H54 (cell line): ENCODE results near the gene SCNM1.

Source experiments
- DNase-seq: peaks from one replicate; pipeline ENCODE4 v3.0.0; 2011; ENCODE audit warnings: low spot score, mixed read lengths; ENCODE audit not compliant: insufficient read length
- FAIRE-seq: peaks from 3 replicates; lab custom pipeline; 2011; peaks lifted over from hg19 to GRCh38; lab: Jason Lieb, UNC
- POLR2A ChIP-seq: IDR thresholded peaks from 2 replicates; pipeline ENCODE4 v1.6.1; 2011; ENCODE audit warnings: low read depth, mild to moderate bottlenecking, low read length

SCNM1 gene

DNA sequence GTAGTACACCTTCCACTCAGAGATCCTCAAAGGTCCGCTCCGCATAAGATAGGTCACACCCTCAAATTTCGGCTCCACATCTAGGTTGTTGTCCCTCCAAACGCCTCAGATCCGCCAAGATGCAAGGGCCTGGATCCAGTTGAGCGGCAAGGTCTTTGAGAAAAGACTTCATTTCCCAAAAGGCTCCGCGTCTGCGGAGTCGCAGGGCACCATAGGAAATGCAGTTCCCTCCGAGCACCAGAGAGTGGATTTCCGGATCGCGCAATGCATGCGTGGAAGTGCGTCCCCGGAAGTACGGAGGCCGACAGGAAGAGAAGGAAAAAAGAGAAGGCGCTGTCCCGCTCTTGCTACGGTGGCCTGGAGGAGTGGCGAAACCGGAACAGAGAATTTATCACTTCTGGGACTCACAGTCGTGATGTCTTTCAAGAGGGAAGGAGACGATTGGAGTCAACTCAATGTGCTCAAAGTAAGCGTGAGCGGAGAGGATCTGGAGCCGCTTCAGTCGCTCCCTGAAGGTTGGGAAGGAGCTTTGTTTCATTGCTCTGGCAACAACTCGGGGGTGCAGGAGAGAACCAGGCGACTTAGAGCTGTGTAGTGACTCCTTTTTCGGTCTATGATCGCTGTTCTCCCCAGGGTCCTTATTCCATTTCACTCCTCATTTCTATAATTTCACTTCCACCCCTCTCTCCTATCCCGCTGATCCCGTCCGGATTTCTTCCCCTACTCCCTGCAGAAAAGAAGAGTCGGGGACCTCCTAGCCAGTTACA, at the start of gene SCNM1, which contains the start of gene LYSMD1:
SCNM1 (plus strand) TSS at position 407 of the 767 bp plus-strand sequence; CDS start at position 416, 9 bp downstream.
LYSMD1 (minus strand) TSS at position 165 of the 767 bp plus-strand sequence. CDS start 644 bp downstream, outside the sequence.
- DNase-seq = peak; percentile 98
- TF ChIP-seq POLR2A = peak; percentile 62
- peak; percentile 23 for FAIRE-seq

DNA sequence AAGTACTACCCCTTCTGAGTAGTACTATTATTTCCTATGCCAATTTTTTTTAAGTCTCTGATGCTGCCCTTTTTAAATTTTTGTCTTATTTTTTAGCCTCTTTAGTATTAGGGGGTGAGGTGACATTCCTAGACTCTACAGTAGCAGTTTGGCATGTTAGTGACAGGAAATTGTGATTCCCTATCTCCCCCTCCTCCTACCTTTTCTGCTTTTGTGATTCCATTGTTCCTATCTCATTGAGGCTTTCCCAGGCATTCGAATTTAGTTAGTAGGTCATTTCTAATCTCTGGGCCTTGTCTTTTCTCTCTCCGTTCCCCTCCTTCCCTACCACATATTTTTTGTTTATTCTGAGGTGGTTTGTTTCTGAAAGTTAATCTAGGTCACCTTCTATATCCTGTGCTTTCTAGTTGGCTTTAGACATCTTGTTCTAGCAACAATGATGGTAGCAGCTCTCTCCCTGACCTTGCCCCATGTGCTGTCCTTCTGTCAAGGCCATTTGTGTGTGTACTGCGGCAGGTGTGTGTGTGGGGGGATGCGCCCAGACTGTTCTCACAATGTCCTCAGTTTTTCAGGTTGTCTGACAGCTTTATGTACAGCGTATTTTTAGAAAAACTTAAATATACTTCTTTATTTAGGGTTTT, 41.1 kb upstream of the SCNM1 start:
- no peak for DNase-seq
- no peak for TF ChIP-seq POLR2A

GRCh38 chr1:151128800-151129199, 37.1 kb upstream of the SCNM1 start:
- no peak for FAIRE-seq
- no peak for DNase-seq
- TF ChIP-seq POLR2A = no peak

More for the DNA sequence above, 41.1 kb upstream of the SCNM1 start:
- no peak for FAIRE-seq

DNA sequence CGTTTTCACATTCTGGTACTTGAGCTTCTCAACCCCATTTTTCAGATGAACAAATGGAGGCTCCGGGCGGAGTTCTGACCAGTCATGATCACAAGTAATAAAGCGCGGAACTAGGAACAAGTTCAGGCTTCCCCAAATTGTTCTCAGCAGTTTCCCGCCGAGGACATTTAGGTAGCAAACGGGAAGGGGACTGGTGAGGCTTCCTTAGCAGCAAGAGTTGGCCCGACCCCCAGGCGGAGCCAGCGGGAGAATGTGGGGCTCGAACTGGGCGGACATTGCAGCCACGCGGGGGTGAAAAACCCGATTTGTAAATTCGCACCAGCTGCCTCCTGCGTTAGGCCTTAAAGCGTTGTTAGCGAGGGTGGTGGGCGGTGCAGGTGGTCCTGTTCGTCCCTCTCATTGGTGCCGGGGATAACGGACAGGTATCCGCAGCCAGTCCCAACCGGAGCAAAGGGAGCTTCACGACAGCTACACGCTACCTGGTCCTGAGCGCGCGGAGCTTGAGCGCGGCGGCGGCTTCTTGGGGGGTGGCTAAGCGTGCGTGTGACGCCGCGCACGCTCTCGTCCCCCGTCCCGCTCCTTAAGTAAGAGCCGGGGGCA, 34.9 kb upstream of the SCNM1 start:
- no peak for DNase-seq
- TF ChIP-seq POLR2A = no peak
- no peak for FAIRE-seq

DNA sequence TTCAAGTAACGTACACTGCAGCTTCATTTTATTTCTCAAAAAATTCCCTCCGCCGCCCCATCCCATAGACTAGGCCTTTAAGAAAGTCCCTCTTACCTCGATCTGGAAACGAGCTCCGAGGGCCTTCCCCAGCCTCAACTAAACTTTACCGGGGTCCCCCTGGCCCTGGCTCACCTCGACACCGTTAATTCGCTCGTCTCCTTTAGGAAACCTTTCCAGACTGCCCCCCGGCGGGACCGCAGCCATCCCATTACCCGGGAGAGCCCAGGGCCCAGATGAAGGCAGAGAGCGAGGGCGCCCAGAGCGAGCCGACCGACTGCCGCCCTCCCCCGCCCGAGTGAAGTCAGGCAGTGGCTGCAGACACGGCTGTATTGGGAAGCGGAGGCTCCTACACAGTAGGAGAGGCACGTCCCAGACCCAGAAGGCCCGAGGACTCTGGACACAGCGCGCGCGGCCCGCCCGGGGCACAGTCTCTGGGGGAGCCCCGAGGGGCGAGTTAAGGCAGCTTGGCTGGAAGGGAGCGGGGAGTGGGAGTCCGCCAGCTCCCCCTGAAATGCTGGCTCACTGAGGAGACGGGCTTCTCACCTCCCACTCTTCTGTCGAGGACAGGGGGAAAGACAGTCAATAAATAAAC, 34.1 kb upstream of the SCNM1 start:
- no peak for TF ChIP-seq POLR2A
- DNase-seq (no peak), FAIRE-seq (no peak)

- DNase-seq (no peak), FAIRE-seq (no peak)
- no peak for TF ChIP-seq POLR2A
Observed at GRCh38 chr1:151132335-151133017, 33.5 kb upstream of the SCNM1 start.

- FAIRE-seq (no peak), DNase-seq (no peak)
- no peak for TF ChIP-seq POLR2A
Observed at GRCh38 chr1:151133018-151133806, 32.7 kb upstream of the SCNM1 start.

DNA sequence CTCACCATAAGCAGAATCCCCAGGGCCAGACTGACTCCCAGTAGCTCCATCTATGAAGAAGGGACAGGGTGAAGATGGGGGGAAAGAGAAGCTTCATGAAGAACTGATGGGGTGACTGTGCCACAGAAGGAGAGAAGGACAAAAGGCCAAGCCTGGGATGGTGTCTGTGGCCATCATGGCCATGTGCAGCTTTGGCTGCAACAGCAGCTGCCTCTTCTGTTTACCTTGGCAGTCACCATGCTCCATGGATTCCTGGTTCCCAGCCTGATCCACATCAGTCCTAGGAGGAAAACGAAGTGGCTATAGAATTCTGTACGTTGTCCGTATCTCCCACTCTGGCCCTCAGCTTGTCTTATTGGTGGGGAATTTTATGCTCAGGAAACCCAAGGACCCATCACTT, 31.5 kb upstream of the SCNM1 start:
- no peak for TF ChIP-seq POLR2A
- DNase-seq (no peak), FAIRE-seq (no peak)

DNA sequence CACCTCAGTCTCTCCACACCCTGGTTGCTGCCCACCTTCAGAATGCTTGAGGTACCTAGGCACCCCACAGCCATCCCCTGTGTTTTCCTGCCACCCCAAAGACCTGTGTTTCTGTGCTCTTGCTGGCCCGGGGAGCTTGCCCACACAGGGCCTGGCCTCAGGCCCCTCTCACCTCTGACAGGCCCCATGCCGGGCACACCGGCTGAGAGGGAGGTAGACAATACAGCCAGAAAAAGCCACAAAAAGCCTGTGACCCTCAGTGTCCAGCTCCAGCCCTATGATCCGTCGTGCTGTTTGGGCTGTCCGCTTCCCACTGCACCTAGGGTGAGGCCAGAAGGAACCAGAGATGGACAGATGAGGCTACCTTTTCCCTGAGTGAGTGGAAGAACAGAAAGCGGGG, 31.0 kb upstream of the SCNM1 start:
- no peak for TF ChIP-seq POLR2A
- no peak for FAIRE-seq
- no peak for DNase-seq

DNA sequence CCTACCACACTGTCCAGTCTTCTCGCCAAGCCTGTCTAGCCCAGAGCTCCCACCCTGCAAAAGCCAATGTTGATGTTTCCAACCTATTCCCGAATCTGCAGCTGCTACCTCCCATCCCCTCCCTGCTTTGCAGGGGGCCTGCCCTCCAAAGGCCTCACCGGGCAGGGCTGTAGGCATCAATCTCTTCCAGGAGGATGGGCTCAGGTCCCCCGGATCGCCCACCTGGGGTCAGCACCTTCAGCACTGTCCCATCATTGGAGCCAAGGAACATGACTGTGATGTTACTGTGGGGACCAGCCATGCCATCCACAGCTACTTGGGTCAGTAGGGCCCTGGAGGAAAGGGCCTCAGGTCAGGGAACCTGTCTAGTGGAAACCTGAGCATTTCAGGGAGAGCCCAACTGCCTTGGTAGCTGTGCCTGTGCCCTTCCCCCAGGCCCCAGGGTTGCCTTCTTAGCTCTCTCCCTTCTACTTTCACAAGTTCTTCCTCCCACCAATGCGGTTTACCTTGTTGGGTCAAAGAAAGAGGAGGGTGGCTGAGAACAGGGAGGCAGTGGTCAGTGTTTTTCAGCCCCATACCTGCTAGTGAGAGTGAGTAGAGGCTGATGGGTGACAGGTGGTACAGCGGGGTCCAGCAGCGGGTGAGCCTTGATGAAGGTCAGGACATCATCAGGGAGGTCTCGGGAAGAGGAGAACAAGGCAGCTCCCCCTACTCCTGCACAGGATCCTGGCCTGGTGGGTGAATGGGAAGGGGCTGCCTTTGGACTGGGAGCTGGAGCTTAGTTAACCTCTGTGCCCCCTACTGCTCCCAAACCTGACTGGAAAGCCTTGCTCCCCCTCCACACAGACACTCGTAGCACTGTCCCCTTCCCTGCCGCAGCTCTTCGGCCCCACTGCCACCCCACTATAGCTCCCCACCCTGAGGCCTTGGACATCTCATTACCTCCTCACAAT, 30.2 kb upstream of the SCNM1 start:
- no peak for FAIRE-seq
- no peak for TF ChIP-seq POLR2A

DNA sequence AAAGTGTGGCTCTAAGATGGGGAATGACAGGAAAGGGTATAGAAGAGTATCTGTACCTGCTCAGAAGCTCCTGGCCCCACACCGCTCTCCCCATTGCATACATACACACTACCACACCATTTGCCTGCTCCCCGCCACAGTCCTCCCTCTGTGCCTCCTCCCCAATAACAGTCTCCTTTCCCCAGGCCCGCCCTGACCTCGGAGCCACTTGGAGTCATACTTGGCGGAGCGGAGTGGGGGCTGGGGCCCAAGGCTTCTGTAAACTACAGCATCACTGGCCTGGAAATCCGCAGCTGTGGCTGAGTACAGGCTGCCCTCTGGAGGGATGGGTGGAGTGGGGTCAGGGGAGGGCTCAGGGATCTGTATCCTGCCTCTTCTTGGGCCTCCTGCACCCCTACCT, 28.2 kb upstream of the SCNM1 start:
- no peak for TF ChIP-seq POLR2A
- DNase-seq (no peak), FAIRE-seq (no peak)

More for the DNA sequence above, 30.2 kb upstream of the SCNM1 start:
- no peak for DNase-seq
